ENCODE measurements around the gene LYST.

LYST gene

GRCh38 chr1:235855811-235856429, 10.8 kb downstream of the LYST start:
- Histone ChIP-seq H4K12ac (ENCODE audit: low read depth, low read length) (no peak overlapping the region), H3K4me2 (ENCODE audit: low read length) (no peak overlapping the region), H3K9me3 (ENCODE audit: insufficient read depth, low read depth, low read length) (no peaks in the 10 kb centered on the region), H3K23ac (ENCODE audit: low read length) (no peak overlapping the region), H3K36me3 (ENCODE audit: control insufficient read depth in 1 of 2, insufficient read depth in 2 of 2, low read length in 2 of 2) (no peaks in the 10 kb centered on the region), H3K4ac (ENCODE audit: low read depth, low read length) (no peak overlapping the region), H2AFZ (ENCODE audit: insufficient read depth, low read length, poor library complexity) (no peak overlapping the region), H3K4me3 (ENCODE audit: low read depth, low read length) (no peak overlapping the region), H3K27ac (ENCODE audit: low read depth, low read length) (no peak overlapping the region), H4K8ac (ENCODE audit: low read depth, low read length) (no peak overlapping the region), H3K14ac (ENCODE audit: low read length) (no peak overlapping the region), H3K9ac (ENCODE audit: low read length) (no peak overlapping the region), H3K4me1 (ENCODE audit: control insufficient read depth in 1 of 2, insufficient read depth in 2 of 2, low read length in 2 of 2) (no peaks in the 10 kb centered on the region), H4K91ac (ENCODE audit: low read depth, low read length) (no peak overlapping the region), H3K79me2 (ENCODE audit: control insufficient read depth, insufficient read depth, low read length, poor library complexity) (no peaks in the 10 kb centered on the region), H2BK12ac (ENCODE audit: low read length) (no peak overlapping the region), H2BK120ac (ENCODE audit: insufficient read depth, low read length, poor library complexity) (no peak overlapping the region), H3K27me3 (ENCODE audit: insufficient read depth, low read length) (no peaks in the 10 kb centered on the region), H3K18ac (ENCODE audit: low read length) (no peak overlapping the region), H2BK5ac (ENCODE audit: low read depth, low read length, poor library complexity) (no peak overlapping the region), H2AK5ac (ENCODE audit: low read length) (no peak overlapping the region), H3K79me1 (ENCODE audit: low read length) (no peaks in the 10 kb centered on the region)
- no peak for DNase-seq
- WGBS (ENCODE audit: extremely low coverage, insufficient coverage, insufficient read length), result no CpG with 5 or more reads among the region's 1 CpG

- no peak overlapping the region for H4K12ac ChIP-seq (ENCODE audit: low read depth, low read length)
- H3K27ac ChIP-seq (ENCODE audit: low read depth, low read length), result no peak overlapping the region
- H3K4me3 ChIP-seq (ENCODE audit: low read depth, low read length), result no peak overlapping the region
- no peak overlapping the region for H4K8ac ChIP-seq (ENCODE audit: low read depth, low read length)
- no peak for DNase-seq
- H3K79me1 ChIP-seq (ENCODE audit: low read length), result no peaks in the 10 kb centered on the region
- H2AFZ ChIP-seq (ENCODE audit: insufficient read depth, low read length, poor library complexity), result no peak overlapping the region
- H2BK120ac ChIP-seq (ENCODE audit: insufficient read depth, low read length, poor library complexity), result no peak overlapping the region
- H3K9ac ChIP-seq (ENCODE audit: low read length), result no peak overlapping the region
- no peaks in the 10 kb centered on the region for H3K27me3 ChIP-seq (ENCODE audit: insufficient read depth, low read length)
- no CpG with 5 or more reads among the region's 3 CpGs for WGBS (ENCODE audit: extremely low coverage, insufficient coverage, insufficient read length)
- no peaks in the 10 kb centered on the region for H3K36me3 ChIP-seq (ENCODE audit: control insufficient read depth in 1 of 2, insufficient read depth in 2 of 2, low read length in 2 of 2)
- H3K23ac ChIP-seq (ENCODE audit: low read length), result no peak overlapping the region
- H3K9me3 ChIP-seq (ENCODE audit: insufficient read depth, low read depth, low read length), result no peaks in the 10 kb centered on the region
- H3K14ac ChIP-seq (ENCODE audit: low read length), result no peak overlapping the region
- H3K18ac ChIP-seq (ENCODE audit: low read length), result no peak overlapping the region
- H3K79me2 ChIP-seq (ENCODE audit: control insufficient read depth, insufficient read depth, low read length, poor library complexity), result no peaks in the 10 kb centered on the region
- H2BK5ac ChIP-seq (ENCODE audit: low read depth, low read length, poor library complexity), result no peak overlapping the region
- H3K4ac ChIP-seq (ENCODE audit: low read depth, low read length), result no peak overlapping the region
- no peak overlapping the region for H3K4me2 ChIP-seq (ENCODE audit: low read length)
- no peak overlapping the region for H2AK5ac ChIP-seq (ENCODE audit: low read length)
- H2BK12ac ChIP-seq (ENCODE audit: low read length), result no peak overlapping the region
- no peaks in the 10 kb centered on the region for H3K4me1 ChIP-seq (ENCODE audit: control insufficient read depth in 1 of 2, insufficient read depth in 2 of 2, low read length in 2 of 2)
- no peak overlapping the region for H4K91ac ChIP-seq (ENCODE audit: low read depth, low read length)
Observed at GRCh38 chr1:235854347-235854746, 12.4 kb downstream of the LYST start.

- Histone ChIP-seq H4K91ac (ENCODE audit: low read depth, low read length) (no peak overlapping the region), H4K8ac (ENCODE audit: low read depth, low read length) (no peak overlapping the region), H2AFZ (ENCODE audit: insufficient read depth, low read length, poor library complexity) (no peak overlapping the region), H3K23ac (ENCODE audit: low read length) (no peak overlapping the region), H2BK120ac (ENCODE audit: insufficient read depth, low read length, poor library complexity) (no peak overlapping the region), H3K79me2 (ENCODE audit: control insufficient read depth, insufficient read depth, low read length, poor library complexity) (no peaks in the 10 kb centered on the region), H3K79me1 (ENCODE audit: low read length) (no peaks in the 10 kb centered on the region), H4K12ac (ENCODE audit: low read depth, low read length) (no peak overlapping the region), H3K4ac (ENCODE audit: low read depth, low read length) (no peak overlapping the region), H3K4me2 (ENCODE audit: low read length) (no peak overlapping the region), H3K36me3 (ENCODE audit: control insufficient read depth in 1 of 2, insufficient read depth in 2 of 2, low read length in 2 of 2) (no peaks in the 10 kb centered on the region), H3K4me3 (ENCODE audit: low read depth, low read length) (no peak overlapping the region), H3K14ac (ENCODE audit: low read length) (no peak overlapping the region), H2AK5ac (ENCODE audit: low read length) (no peak overlapping the region), H3K18ac (ENCODE audit: low read length) (no peak overlapping the region), H2BK5ac (ENCODE audit: low read depth, low read length, poor library complexity) (no peak overlapping the region), H3K9me3 (ENCODE audit: insufficient read depth, low read depth, low read length) (no peaks in the 10 kb centered on the region), H2BK12ac (ENCODE audit: low read length) (no peak overlapping the region), H3K27me3 (ENCODE audit: insufficient read depth, low read length) (no peaks in the 10 kb centered on the region), H3K27ac (ENCODE audit: low read depth, low read length) (no peak overlapping the region), H3K4me1 (ENCODE audit: control insufficient read depth in 1 of 2, insufficient read depth in 2 of 2, low read length in 2 of 2) (no peaks in the 10 kb centered on the region), H3K9ac (ENCODE audit: low read length) (no peak overlapping the region)
- WGBS (ENCODE audit: extremely low coverage, insufficient coverage, insufficient read length), result no CpG with 5 or more reads among the region's 7 CpGs
- DNase-seq, result no peak
Observed at GRCh38 chr1:235853653-235854052, 13.1 kb downstream of the LYST start.

- WGBS (ENCODE audit: extremely low coverage, insufficient coverage, insufficient read length), result no CpG with 5 or more reads among the region's 3 CpGs
- Histone ChIP-seq H2AFZ (ENCODE audit: insufficient read depth, low read length, poor library complexity) (no peak overlapping the region), H3K4me1 (ENCODE audit: control insufficient read depth in 1 of 2, insufficient read depth in 2 of 2, low read length in 2 of 2) (no peaks in the 10 kb centered on the region), H2BK120ac (ENCODE audit: insufficient read depth, low read length, poor library complexity) (no peak overlapping the region), H3K4me3 (ENCODE audit: low read depth, low read length) (no peak overlapping the region), H3K79me1 (ENCODE audit: low read length) (no peaks in the 10 kb centered on the region), H3K14ac (ENCODE audit: low read length) (no peak overlapping the region), H4K8ac (ENCODE audit: low read depth, low read length) (no peak overlapping the region), H3K9me3 (ENCODE audit: insufficient read depth, low read depth, low read length) (no peaks in the 10 kb centered on the region), H2BK12ac (ENCODE audit: low read length) (no peak overlapping the region), H3K27ac (ENCODE audit: low read depth, low read length) (no peak overlapping the region), H3K27me3 (ENCODE audit: insufficient read depth, low read length) (no peaks in the 10 kb centered on the region), H2BK5ac (ENCODE audit: low read depth, low read length, poor library complexity) (no peak overlapping the region), H3K36me3 (ENCODE audit: control insufficient read depth in 1 of 2, insufficient read depth in 2 of 2, low read length in 2 of 2) (no peaks in the 10 kb centered on the region), H4K12ac (ENCODE audit: low read depth, low read length) (no peak overlapping the region), H3K4ac (ENCODE audit: low read depth, low read length) (no peak overlapping the region), H3K9ac (ENCODE audit: low read length) (no peak overlapping the region), H3K4me2 (ENCODE audit: low read length) (no peak overlapping the region), H4K91ac (ENCODE audit: low read depth, low read length) (no peak overlapping the region), H2AK5ac (ENCODE audit: low read length) (no peak overlapping the region), H3K23ac (ENCODE audit: low read length) (no peak overlapping the region), H3K79me2 (ENCODE audit: control insufficient read depth, insufficient read depth, low read length, poor library complexity) (no peaks in the 10 kb centered on the region), H3K18ac (ENCODE audit: low read length) (no peak overlapping the region)
- no peak for DNase-seq
Observed at GRCh38 chr1:235852887-235853286, 13.8 kb downstream of the LYST start.

Measured in trophoblast cell (in vitro differentiated cells and primary cell).